ENCODE results near the gene OR2F1.

OR2F1 gene

GRCh38 chr7:143954544-143954943 lies at the start of gene OR2F1:
Gene OR2F1 (plus strand): TSS chr7:143954844. CDS start chr7:143959971, 5,127 bp downstream.
- no peak for DNase-seq (ENCODE audit: low read depth in 2 of 2)

GRCh38 chr7:143905509-143905908 lies 49.1 kb upstream of the OR2F1 start:
- no peak for DNase-seq (ENCODE audit: low read depth in 2 of 2)

GRCh38 chr7:143906151-143906550 lies 48.5 kb upstream of the OR2F1 start:
- DNase-seq (ENCODE audit: low read depth in 2 of 2), result no peak

GRCh38 chr7:143906895-143907294 lies 47.7 kb upstream of the OR2F1 start:
- no peak for DNase-seq (ENCODE audit: low read depth in 2 of 2)

- no peak for DNase-seq (ENCODE audit: low read depth in 2 of 2)
Observed at GRCh38 chr7:143908120-143908519, 46.5 kb upstream of the OR2F1 start.

GRCh38 chr7:143909863-143910262 lies 44.8 kb upstream of the OR2F1 start:
- DNase-seq (ENCODE audit: low read depth in 2 of 2), result no peak

- no peak for DNase-seq (ENCODE audit: low read depth in 2 of 2)
Observed at GRCh38 chr7:143910473-143911248, 44.0 kb upstream of the OR2F1 start.

- no peak for DNase-seq (ENCODE audit: low read depth in 2 of 2)
Observed at GRCh38 chr7:143913945-143914615, 40.6 kb upstream of the OR2F1 start.

- DNase-seq (ENCODE audit: low read depth in 2 of 2), result no peak
Observed at GRCh38 chr7:143914938-143915652, 39.5 kb upstream of the OR2F1 start.

GRCh38 chr7:143924851-143925250 lies 29.8 kb upstream of the OR2F1 start:
- no peak for DNase-seq (ENCODE audit: low read depth in 2 of 2)

GRCh38 chr7:143929224-143929920 lies 25.3 kb upstream of the OR2F1 start:
- no peak for DNase-seq (ENCODE audit: low read depth in 2 of 2)

- DNase-seq (ENCODE audit: low read depth in 2 of 2), result no peak
Observed at GRCh38 chr7:143931739-143932138, 22.9 kb upstream of the OR2F1 start.

- DNase-seq (ENCODE audit: low read depth in 2 of 2), result no peak
Observed at GRCh38 chr7:143934526-143935325, 19.9 kb upstream of the OR2F1 start, which contains the start of gene OR2F2. Gene OR2F2 (plus strand): TSS chr7:143935233. CDS start chr7:143935233, 0 bp downstream.

- no peak for DNase-seq (ENCODE audit: low read depth in 2 of 2)
Observed at GRCh38 chr7:143936087-143937009, 18.3 kb upstream of the OR2F1 start.

GRCh38 chr7:143938379-143939243 lies 16.0 kb upstream of the OR2F1 start:
- no peak for DNase-seq (ENCODE audit: low read depth in 2 of 2)

- no peak for DNase-seq (ENCODE audit: low read depth in 2 of 2)
Observed at GRCh38 chr7:143945423-143945822, 9.2 kb upstream of the OR2F1 start.

GRCh38 chr7:143947111-143947510 lies 7.5 kb upstream of the OR2F1 start:
- DNase-seq (ENCODE audit: low read depth in 2 of 2), result no peak

GRCh38 chr7:143948733-143949132 lies 5.9 kb upstream of the OR2F1 start:
- DNase-seq (ENCODE audit: low read depth in 2 of 2), result no peak

- DNase-seq (ENCODE audit: low read depth in 2 of 2), result no peak
Observed at GRCh38 chr7:143953421-143953820, 1.2 kb upstream of the OR2F1 start.
